Bronchial epithelial cell (primary cell): Measurements from ENCODE around the gene UNC80. TPM values are rescaled to one million over a fixed set of nuclear protein-coding genes. Genes with fewer than 3 reads are reported as not detected.

Experiments used
- DNase-seq: peaks from one replicate; pipeline ENCODE4 v3.0.0-alpha.2; 2010; ENCODE audit warnings: low read depth
- FAIRE-seq: peaks from 2 replicates; lab custom pipeline; 2011; peaks lifted over from hg19 to GRCh38; lab: Jason Lieb, UNC
- H3K27me3 ChIP-seq: 2 replicates; pipeline ENCODE4 v1.5.1; 2011; ENCODE audit warnings: low read length; ENCODE audit not compliant: control insufficient read depth, insufficient read depth
- H3K36me3 ChIP-seq: 2 replicates; pipeline ENCODE4 v1.5.1; 2011; ENCODE audit warnings: low read length; ENCODE audit not compliant: control insufficient read depth, insufficient read depth
- H3K4me3 ChIP-seq: 2 replicates; pipeline ENCODE4 v1.5.1; 2011; ENCODE audit warnings: mild to moderate bottlenecking, low read depth, low read length, control low read depth
- CTCF ChIP-seq: IDR thresholded peaks from 2 replicates; pipeline ENCODE4 v1.5.1; 2011; ENCODE audit warnings: mild to moderate bottlenecking, moderate library complexity, low read length, control low read depth, inconsistent platforms; ENCODE audit not compliant: insufficient read depth, severe bottlenecking
- total RNA-seq: library from RNA; depleted of rRNA; stranded (reverse); fragments of >200 nt; gene quantifications from 2 replicates; pipeline ENCODE4 v1.2.1, GENCODE V29; 2014

Gene UNC80
- total RNA-seq, 1 donor from 2014 or later = under 0.01 TPM

GRCh38 chr2:210007895-210008294 is 236.3 kb downstream of the UNC80 start:
- Histone ChIP-seq H3K27me3 (no peaks in the 10 kb centered on the region), H3K4me3 (no peak overlapping the region), H3K36me3 (peaks cover 13% of the 10 kb centered on the region)
- TF ChIP-seq CTCF = no peak
- peak; percentile 7 for DNase-seq
- FAIRE-seq = no peak

GRCh38 chr2:210009126-210009525 is 237.5 kb downstream of the UNC80 start:
- FAIRE-seq (no peak), DNase-seq (no peak)
- TF ChIP-seq CTCF = no peak
- H3K27me3 ChIP-seq = no peaks in the 10 kb centered on the region
- no peak overlapping the region for H3K4me3 ChIP-seq
- peaks cover 13% of the 10 kb centered on the region for H3K36me3 ChIP-seq

GRCh38 chr2:210009896-210010295 is 238.3 kb downstream of the UNC80 start:
- no peaks in the 10 kb centered on the region for H3K27me3 ChIP-seq
- H3K36me3 ChIP-seq = peaks cover 13% of the 10 kb centered on the region
- no peak for TF ChIP-seq CTCF
- no peak overlapping the region for H3K4me3 ChIP-seq
- FAIRE-seq (no peak), DNase-seq (no peak)

GRCh38 chr2:210020138-210020537 is 248.5 kb downstream of the UNC80 start:
- FAIRE-seq (no peak), DNase-seq (no peak)
- H3K27me3 ChIP-seq = no peaks in the 10 kb centered on the region
- no peak overlapping the region for H3K4me3 ChIP-seq
- H3K36me3 ChIP-seq = peaks cover 9% of the 10 kb centered on the region
- TF ChIP-seq CTCF = no peak

GRCh38 chr2:210022824-210023223 is 251.2 kb downstream of the UNC80 start:
- Histone ChIP-seq H3K27me3 (no peaks in the 10 kb centered on the region), H3K36me3 (peaks cover 4% of the 10 kb centered on the region), H3K4me3 (no peak overlapping the region)
- no peak for FAIRE-seq
- no peak for TF ChIP-seq CTCF
- DNase-seq = no peak

GRCh38 chr2:210027608-210028007 is 256.0 kb downstream of the UNC80 start:
- FAIRE-seq (no peak), DNase-seq (no peak)
- no peaks in the 10 kb centered on the region for H3K36me3 ChIP-seq
- no peak for TF ChIP-seq CTCF
- no peaks in the 10 kb centered on the region for H3K27me3 ChIP-seq
- no peak overlapping the region for H3K4me3 ChIP-seq
